Amniotic stem cell (primary cell): ENCODE data around the gene ITCH.
"Not testable (repeated sequence)": the region's sequence is repeated elsewhere in the genome, so short reads cannot be mapped to it uniquely, and the experiment has no call there.

Source experiments
- DNase-seq: peaks from one replicate; lab custom pipeline; 2025; lab: John Stamatoyannopoulos, UW

Gene ITCH

GRCh38 chr20:34452281-34452982, 89.4 kb downstream of the ITCH start:
- DNase-seq: peak; percentile 50

- no peak for DNase-seq
These were observed 95.6 kb downstream of the ITCH start for GRCh38 chr20:34458631-34459030.

- DNase-seq: no peak
These were observed 96.3 kb downstream of the ITCH start for GRCh38 chr20:34459209-34459897.

- DNase-seq: no peak
These were observed 98.7 kb downstream of the ITCH start for GRCh38 chr20:34461779-34462087.

GRCh38 chr20:34468951-34469350, 105.9 kb downstream of the ITCH start:
- no peak for DNase-seq

DNA sequence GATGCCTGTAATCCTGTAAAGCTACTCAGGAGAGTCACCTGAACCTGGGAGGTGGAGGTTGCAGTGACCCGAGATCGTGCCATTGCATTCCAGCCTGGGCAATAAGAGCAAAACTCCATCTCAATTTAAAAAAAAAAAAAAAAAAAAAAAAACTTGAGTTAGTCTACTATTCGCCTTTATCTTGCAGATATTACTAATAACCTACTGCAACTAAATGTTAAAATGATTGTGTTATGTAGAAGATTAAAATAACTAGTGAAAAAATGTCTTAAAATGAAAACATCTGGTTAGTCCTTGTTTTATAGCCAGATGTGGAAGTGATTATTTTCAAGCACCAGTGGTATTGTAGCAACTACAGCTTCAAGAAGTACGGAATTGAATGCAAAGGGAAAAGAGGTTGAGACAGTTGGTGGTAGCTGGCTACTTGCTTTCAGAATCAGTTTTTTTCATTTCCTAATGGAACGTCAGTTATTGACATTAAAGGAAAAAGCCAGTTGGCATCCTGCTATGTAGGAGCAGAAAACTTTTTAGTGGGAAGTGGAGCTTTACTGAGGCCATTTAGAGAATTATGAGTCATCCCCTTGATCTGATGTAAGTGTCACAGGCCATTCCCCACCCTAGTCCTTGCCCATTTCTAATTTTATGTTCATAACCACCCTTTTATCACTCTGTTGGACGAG, 109.3 kb downstream of the ITCH start:
- DNase-seq: peak; percentile 45

DNA sequence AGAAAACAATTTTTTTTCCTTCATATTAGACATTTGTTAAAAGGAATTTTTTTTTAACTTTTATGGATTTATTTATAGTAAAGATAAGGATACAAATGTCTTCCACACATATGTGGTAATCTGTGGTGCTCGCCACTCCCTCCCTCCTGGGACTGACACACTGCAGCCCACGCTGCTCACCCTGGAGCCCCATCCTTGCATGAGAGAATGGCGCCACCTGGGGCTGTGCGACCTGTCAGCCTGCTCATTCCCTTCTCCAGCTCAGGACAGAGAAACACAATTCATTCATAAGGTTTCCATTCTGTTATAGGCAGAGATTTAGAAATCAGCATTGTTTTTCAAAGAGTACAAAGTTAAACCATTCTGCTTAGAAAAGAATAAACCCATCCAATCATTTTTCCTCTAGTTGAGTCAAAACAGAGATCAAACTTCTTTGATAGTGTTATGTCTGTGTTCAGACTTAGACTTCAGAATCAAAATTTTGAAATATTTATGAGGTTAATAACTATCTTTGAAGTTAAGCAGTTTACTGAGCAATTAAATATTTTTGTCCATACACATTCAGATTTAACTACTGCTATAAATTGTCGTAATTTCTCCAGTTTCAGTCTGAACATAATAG, 110.3 kb downstream of the ITCH start:
- DNase-seq: no peak

DNA sequence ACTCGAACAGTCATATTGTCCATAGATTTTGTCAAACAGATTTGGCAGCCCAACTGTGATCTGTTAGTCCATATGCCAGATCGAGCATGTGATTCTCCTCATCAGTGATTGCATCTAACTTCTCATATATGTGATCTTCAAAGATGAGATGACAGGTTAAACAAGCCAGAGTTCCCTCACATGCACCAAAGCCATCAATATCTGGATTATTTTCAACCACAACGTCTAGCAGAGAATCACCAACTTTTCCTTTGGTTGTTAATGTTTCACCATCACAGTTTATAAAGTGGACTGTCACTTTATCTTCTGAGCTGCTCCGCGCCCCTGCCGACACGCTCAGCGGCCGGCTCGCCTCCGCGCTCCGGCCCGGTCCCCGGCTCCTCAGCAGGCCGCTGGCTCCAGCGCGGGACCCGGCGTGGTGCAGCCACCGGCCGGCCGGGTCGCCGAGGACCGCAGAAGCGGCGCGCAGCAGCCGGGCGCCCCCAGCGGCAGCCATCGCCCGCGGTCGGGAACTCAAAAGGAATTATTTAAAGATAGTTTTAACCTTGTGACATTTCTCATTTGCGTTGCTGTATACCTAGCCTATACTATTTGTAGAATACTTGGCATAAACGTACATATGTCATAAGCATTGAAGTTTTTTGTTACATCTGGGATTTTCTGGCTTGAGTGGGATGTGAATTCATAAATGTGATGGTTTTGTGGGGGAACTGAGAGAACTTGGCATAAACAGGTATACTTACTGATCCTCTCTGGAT, 113.1 kb downstream of the ITCH start:
- DNase-seq: no peak

- no peak for DNase-seq
These were observed 116.6 kb downstream of the ITCH start for GRCh38 chr20:34479627-34480026.

GRCh38 chr20:34482154-34482553, 119.1 kb downstream of the ITCH start:
- DNase-seq: not testable (repeated sequence)

DNA sequence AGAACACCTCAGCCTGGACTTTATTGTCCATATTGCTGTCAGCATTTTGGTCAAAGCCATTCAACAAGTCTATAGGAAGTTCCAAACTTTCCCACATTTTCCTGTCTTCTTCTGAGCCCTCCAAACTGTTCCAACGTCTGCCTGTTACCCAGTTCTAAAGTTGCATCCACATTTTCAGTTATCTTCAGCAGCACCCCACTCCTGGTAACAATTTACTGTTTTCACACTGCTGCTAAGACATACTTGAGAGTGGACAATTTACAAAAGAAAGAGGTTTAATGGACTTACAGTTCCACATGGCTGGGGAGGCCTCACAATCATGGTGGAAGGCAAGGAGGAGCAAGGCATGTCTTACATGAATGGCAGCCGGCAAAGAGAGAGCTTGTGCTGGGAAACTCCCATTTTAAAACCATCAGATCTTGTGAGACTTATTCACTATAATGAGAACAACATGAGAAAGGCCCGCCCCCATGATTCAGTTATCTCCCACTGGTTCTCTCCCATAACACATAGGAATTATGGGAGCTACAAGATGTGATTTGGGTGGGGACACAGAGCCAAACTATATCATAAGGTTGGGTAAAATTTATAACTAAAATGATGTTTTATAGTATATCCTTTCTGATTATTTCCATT, 120.6 kb downstream of the ITCH start:
- DNase-seq: not testable (repeated sequence)

DNA sequence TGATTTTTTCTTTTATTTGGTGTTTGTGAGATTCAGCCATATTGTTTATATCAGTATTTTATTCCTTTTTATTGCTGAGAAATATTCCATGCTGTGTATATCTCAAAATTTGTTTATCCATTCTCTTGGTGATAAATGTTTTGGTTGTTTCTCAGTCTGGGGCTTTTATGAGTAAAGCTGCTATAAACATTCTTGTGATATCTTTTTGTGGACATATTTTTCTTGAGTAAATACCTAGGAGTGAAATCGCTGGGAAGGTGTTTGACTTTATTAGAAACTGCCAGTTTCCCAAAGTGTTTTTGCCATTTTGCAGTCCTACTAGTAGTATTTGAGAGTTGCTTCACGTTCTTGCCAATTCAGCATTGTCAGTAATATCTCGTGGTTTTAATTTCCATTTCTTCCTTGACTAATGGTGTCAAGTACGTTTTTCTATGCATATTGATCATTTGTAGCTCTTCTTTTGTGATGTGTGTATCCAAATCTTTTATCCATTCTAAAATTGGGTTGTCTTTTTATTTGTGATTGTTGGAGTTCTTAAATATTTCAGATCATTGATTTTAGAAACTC, 122.1 kb downstream of the ITCH start:
- DNase-seq: no peak

GRCh38 chr20:34491226-34491931, 128.3 kb downstream of the ITCH start:
- no peak for DNase-seq

GRCh38 chr20:34491932-34492509, 128.9 kb downstream of the ITCH start:
- DNase-seq: no peak

GRCh38 chr20:34493646-34494045, 130.6 kb downstream of the ITCH start:
- no peak for DNase-seq

GRCh38 chr20:34495307-34495706, 132.2 kb downstream of the ITCH start:
- no peak for DNase-seq

GRCh38 chr20:34495916-34496315, 132.8 kb downstream of the ITCH start:
- DNase-seq: no peak

GRCh38 chr20:34497596-34497995, 134.5 kb downstream of the ITCH start:
- not testable (repeated sequence) for DNase-seq

- no peak for DNase-seq
These were observed 137.8 kb downstream of the ITCH start for GRCh38 chr20:34500823-34501222.

- no peak for DNase-seq
These were observed 143.4 kb downstream of the ITCH start for GRCh38 chr20:34506480-34506879.
